Stimulated activated CD4-positive, alpha-beta T cell treated with anti-CD3 and anti-CD28 coated beads, Interleukin-2, amount 100 ng/mL, for 4 hours (primary cell): Measurements from ENCODE around the gene C10orf62.
A peak's percentile ranks its signal among the peaks of the same experiment; 100 is the strongest.
"Not testable (repeated sequence)": the region's sequence is repeated elsewhere in the genome, so short reads cannot be mapped to it uniquely, and the experiment has no call there.

Experiments
- DNase-seq: peaks from one replicate; pipeline ENCODE4 v3.0.0-alpha.2; 2020; ENCODE audit warnings: low read depth

The C10orf62 gene

DNA sequence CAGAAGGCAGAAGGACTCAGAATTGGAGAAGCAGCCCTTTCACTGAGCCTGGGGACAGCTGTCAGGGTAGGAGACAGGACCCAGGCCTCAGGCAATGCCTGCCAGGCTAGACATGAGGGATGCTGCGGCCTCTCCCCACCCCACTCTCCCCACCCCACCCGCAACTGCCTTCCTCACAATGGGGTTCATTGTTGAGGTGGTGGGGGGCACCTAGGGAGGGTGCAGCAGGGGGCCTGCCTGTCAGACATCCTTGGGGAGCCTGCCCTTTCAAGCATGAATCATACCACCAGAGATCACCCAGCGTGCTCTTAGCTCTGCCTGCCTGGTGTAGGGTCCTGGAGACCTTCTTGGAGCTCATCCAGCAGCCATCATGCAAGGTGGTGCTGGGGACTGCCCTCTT, at the start of gene C10orf62:
Gene C10orf62 (plus strand): TSS at position 243 of the 400 bp plus-strand sequence. CDS start 177 bp downstream, outside the sequence.
- no peak for DNase-seq

DNA sequence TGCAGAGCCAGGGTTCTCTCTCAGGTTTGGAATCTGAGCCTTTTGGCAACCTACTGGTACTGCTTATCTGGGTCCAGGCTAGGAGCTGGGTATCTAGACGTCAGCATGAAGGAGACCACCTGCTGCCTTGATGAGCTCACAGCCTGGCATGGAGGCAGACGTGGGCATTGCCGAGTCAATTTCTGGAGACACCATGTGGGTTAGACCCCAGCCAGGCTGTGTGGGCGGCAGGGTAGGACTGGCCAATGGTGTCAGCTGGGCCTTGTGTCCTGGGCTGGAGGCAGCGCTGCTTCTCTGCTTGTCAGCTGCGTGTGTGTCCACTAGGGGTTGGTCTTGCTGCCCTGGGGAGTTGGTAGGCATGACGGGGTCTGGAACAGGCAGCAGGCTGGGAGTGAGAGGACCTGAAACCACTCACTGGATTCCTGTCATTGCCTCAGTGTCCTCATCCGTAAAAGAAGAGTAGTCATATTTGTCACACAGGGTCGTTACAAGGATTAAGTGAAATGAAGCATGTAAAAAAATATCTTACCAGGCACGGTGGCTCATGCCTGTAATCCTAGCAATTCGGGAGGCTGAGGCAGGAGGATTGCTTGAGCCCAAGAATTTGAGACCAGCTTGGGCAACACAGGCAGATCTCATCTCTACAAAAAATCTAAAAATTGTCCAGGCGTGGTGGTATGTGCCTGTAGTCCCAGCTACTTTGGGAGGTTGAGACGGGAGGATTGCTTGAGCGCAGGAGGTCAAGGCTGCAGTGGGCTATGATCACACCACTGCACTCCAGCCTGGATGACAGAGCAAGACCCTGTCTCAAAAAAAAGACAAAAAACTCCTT, 48.6 kb upstream of the C10orf62 start:
- no peak for DNase-seq

GRCh38 chr10:97542169-97543024, 47.1 kb upstream of the C10orf62 start:
- DNase-seq: peak; percentile 54

DNA sequence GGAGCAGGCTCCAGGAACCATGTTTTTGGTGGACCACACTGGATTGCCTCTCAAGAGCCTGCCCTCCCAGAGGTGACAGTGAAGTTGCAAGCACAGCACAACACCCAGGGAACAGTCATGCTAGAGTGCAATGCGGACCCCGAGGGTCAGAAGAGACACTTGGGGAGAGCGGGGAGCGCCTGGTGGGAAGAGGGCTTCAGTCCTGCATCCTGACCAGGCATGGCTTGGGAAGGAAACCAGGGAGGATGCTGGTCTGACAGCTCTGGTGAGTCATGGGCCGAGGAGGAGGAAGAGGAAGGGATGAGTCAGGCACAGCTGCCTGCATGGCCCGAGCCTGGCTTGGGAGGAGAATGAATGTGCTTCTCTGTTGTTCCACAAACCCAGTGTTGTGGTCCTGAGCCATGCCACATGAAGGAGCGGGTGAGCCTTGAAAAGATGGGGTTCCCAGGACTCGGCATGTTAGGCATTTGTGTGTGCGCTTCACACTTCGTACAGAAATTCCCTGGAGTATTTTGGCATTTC, 46.4 kb upstream of the C10orf62 start:
- DNase-seq: peak; percentile 54

- DNase-seq: no peak
Observed at GRCh38 chr10:97546456-97547270, 42.9 kb upstream of the C10orf62 start.

GRCh38 chr10:97547271-97547600, 42.3 kb upstream of the C10orf62 start:
- DNase-seq: no peak

- no peak for DNase-seq
Observed at GRCh38 chr10:97547962-97548361, 41.6 kb upstream of the C10orf62 start.

DNA sequence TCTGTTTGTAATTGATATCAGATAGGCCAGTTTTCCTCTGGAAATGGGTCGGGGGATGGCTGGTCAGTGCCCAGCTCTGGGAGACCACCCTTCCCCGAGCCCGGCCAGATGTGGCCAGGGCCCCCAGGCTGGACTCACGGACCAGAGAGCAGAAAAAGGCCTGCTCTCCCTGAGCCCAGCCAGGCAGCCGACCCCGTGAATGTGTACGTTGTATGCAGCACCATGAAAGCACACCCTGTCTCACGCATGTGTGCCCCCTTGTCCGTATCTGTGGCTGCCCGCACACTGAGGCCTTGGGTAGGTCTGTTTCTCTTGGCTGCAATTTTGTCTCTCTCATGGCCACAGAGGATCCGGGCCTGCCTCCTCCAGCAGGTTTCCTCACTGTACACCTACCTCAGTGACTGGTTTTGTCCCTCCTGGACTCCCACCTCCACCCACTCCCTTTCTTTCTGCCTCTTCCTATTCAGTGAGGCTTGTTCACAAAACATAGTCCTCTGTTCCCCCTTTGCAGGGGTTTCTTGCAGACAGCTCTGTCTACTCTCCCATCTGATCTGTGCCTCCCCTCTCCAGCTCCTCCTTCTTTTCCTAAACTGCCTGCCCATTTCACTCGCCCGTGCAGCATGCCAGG, 40.6 kb upstream of the C10orf62 start:
- no peak for DNase-seq

DNA sequence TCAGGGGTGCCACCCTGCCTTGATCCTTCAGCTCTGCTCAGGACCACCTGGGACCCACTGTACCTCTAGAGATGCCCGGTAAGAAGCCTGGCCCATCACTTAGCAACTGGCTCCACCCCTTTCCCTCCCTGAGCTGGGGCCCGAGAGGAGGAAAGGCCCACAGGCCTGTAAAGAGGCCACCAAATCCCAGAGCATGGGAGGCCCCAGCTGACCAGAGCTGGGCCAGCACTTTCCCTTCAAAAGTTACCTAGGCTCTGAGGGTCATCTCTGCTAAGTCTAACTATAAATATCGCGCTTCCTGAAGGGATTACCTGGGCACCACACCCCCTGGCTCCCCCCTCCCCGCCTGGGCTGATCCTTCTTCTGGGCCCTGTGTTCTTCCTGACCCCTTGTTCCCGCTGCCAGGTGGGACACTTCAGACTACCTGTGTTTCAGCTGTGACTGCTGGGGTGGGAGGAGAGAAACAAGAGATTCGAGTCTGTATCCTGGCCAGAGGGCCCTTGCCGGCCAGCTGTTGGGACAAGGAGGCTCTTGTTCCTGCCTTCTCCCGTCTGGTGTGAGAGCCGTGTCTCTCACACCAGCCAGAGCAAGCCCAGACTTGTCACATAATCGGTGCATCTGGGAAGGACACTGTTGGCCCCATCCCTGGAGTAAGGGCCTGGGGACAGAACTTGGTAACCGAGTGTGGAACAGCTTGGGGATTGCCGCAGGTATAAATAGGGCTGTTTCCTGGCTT, 39.8 kb upstream of the C10orf62 start:
- no peak for DNase-seq

GRCh38 chr10:97550336-97551149, 39.0 kb upstream of the C10orf62 start:
- no peak for DNase-seq

DNA sequence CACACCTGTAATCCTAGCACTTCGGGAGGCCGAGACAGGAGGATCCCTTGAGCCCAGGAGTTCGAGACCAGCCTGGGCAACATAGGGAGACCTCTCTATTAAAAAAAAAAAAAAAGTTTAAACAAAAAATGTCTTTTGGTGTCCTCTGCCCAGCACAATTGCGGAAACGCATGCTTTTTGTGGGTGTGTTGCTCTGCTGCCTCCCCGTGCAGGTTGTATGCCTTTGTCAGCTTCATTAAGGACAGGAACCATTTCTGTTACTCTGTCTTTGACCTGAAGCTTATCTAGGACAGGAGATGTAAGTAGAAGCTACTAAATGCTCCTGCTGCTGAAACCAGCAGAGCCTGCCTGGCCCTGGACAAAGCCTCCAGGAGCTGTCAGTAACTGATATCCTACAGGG, 38.2 kb upstream of the C10orf62 start:
- DNase-seq: no peak

GRCh38 chr10:97553575-97554031, 35.9 kb upstream of the C10orf62 start:
- DNase-seq: peak; percentile 44

GRCh38 chr10:97554336-97554735, 35.2 kb upstream of the C10orf62 start:
- DNase-seq: not testable (repeated sequence)

GRCh38 chr10:97555541-97555940, 34.0 kb upstream of the C10orf62 start:
- not testable (repeated sequence) for DNase-seq

GRCh38 chr10:97560731-97561381, 28.7 kb upstream of the C10orf62 start:
- DNase-seq: not testable (repeated sequence)

DNA sequence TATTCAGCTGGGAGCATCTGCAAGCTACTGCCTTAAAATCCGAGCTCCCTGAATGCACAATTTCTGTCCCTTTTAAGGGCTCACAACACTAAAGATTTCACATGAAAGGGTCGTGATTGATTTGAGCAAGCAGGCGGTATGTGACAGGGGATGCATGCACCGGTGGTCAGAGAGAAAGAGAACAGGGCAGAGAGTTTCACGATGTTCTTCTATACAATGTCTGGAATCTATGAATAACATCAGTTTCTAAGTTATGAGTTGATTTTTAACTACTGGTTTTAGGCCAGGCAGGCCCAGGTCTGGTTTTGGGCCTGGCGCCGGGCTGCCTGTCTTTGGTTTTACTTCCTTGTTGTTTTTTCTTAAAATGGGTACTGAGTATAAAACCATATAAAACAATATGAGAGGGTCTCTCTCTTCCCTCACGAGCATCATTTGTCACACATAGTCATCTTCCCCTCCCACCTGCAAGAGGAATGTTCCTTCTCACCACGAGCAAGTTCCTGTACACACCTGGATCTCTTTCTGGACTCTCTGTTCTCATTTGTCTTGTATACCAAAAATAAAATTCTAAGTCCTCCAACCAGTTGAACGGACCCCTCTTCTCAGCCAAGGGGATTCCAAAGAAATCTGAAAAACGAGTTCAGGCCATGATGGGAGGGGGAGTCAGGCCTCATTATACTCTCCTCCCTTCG, 28.0 kb upstream of the C10orf62 start:
- not testable (repeated sequence) for DNase-seq

DNA sequence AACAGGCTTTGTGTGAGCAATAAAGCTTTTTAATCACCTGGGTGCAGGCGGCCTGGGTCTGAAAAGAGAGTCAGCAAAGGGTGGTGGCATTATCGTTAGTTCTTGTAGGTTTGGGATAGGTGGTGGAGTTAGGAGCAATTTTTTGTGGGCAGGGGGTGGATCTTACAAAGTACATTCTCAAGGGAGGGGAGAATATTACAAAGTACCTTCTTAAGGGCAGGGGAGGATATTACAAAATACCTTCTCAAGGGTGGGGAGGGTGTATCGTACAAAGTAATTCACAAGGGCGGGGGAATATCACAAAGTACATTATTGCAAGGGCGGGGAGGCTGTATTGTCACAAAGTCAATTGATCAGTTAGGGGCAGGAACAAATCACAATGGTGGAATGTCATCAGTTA, 27.2 kb upstream of the C10orf62 start:
- not testable (repeated sequence) for DNase-seq

- no peak for DNase-seq
Observed at GRCh38 chr10:97563337-97563736, 26.2 kb upstream of the C10orf62 start.

- no peak for DNase-seq
Observed at GRCh38 chr10:97564776-97565175, 24.7 kb upstream of the C10orf62 start.
